Transverse colon (tissue), 3 donors: ENCODE results near the gene LYPD4.

Source experiments
- CTCF ChIP-seq, 5 experiments: fragments of 200-600 bp in 3 of 5; fragments of 450-650 bp in 2 of 5; sonication (generic) in 3 of 5; IDR thresholded peaks; 1 replicate in 2 of 5; 2 replicates in 3 of 5; pipeline ENCODE4 v1.5.1; 2016 to 2017; ENCODE audit warnings: antibody characterized with exemption in 5 of 5, inconsistent platforms in 3 of 5, mild to moderate bottlenecking in 2 of 5, moderate library complexity in 1 of 5
- POLR2A ChIP-seq: fragments of 450-650 bp; IDR thresholded peaks from one replicate; pipeline ENCODE4 v1.6.1; 2016; ENCODE audit warnings: antibody characterized with exemption, mild to moderate bottlenecking, moderate library complexity

GRCh38 chr19:41853344-41853743, 8.9 kb upstream of the LYPD4 start:
- TF ChIP-seq POLR2A (no peak), CTCF (IDR thresholded peaks at IDR 0.05) (no peak)
